IgD-negative memory B cell (primary cell): ENCODE data around the gene ILK. TPM values are rescaled to one million over a fixed set of nuclear protein-coding genes. Genes with fewer than 3 reads are reported as not detected.

ENCODE experiments used
- H3K27ac Mint-ChIP-seq, 3 donors: one replicate each; pipeline ENCODE4 v1.8.0; 2020 to 2022; ENCODE audit warnings: mild to moderate bottlenecking in 3 of 3, mixed read lengths in 3 of 3, moderate library complexity in 1 of 3
- H3K27me3 Mint-ChIP-seq: one replicate; pipeline ENCODE4 v1.8.0; 2021; ENCODE audit warnings: mixed read lengths
- H3K36me3 Mint-ChIP-seq: one replicate; pipeline ENCODE4 v1.8.0; 2020; ENCODE audit warnings: mild to moderate bottlenecking, mixed read lengths
- H3K4me1 Mint-ChIP-seq, 3 donors: one replicate each; pipeline ENCODE4 v1.8.0; 2020 to 2022; ENCODE audit warnings: mixed read lengths in 3 of 3, mild to moderate bottlenecking in 1 of 3
- H3K4me3 Mint-ChIP-seq, 4 donors: one replicate each; pipeline ENCODE4 v1.8.0; 2020 to 2022; ENCODE audit warnings: mild to moderate bottlenecking in 4 of 4, mixed read lengths in 4 of 4, moderate library complexity in 3 of 4
- H3K9me3 Mint-ChIP-seq, 3 donors: one replicate each; pipeline ENCODE4 v1.8.0; 2020 to 2021; ENCODE audit warnings: mixed read lengths in 3 of 3, mild to moderate bottlenecking in 1 of 3
- polyA plus RNA-seq: library from polyadenylated mRNA; unstranded; fragments of 300-500 nt; fragmentation: Illumina TruSeq; gene quantifications from one replicate; pipeline ENCODE4 v1.2.3, GENCODE V29; 2021

The ILK gene
- polyA plus RNA-seq, 1 donor from 2014 or later, result 80.5 TPM

- Mint-ChIP-seq H3K27ac (no peak overlapping the region), H3K4me3 (peak overlapping the region in 3 of 4 donors; percentile 46 to 76 (median 65)), H3K27me3 (peaks cover 13% of the 10 kb centered on the region), H3K9me3 (no peaks in the 10 kb centered on the region), H3K36me3 (no peaks in the 10 kb centered on the region), H3K4me1 (no peaks in the 10 kb centered on the region)
Observed at GRCh38 chr11:6656584-6656915, 53.0 kb downstream of the ILK start.

DNA sequence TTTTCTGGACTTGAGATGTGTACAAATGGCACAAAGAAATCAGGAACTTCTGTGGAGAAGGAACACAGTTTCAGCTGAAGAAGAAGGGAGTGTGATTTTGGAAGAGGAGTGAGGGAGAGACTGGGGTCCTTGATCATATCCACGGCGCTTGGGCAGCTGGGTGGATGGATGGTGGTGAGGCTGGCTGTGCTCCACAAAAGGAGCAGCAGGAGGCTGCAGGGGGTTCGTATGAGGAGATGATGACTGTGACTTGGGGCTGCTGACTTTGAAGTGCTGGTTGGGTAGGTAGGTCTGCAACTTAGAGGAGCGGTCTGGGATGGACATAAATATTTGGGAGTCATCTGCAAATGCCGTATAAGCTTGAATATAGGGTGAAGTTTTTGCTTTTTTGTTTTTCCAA is 53.4 kb downstream of the ILK start:
- Mint-ChIP-seq H3K4me3 (peak overlapping the region; percentile 38 to 69 (median 56)), H3K4me1 (no peaks in the 10 kb centered on the region), H3K27ac (no peak overlapping the region), H3K27me3 (peaks cover 13% of the 10 kb centered on the region), H3K9me3 (no peaks in the 10 kb centered on the region), H3K36me3 (no peaks in the 10 kb centered on the region)

DNA sequence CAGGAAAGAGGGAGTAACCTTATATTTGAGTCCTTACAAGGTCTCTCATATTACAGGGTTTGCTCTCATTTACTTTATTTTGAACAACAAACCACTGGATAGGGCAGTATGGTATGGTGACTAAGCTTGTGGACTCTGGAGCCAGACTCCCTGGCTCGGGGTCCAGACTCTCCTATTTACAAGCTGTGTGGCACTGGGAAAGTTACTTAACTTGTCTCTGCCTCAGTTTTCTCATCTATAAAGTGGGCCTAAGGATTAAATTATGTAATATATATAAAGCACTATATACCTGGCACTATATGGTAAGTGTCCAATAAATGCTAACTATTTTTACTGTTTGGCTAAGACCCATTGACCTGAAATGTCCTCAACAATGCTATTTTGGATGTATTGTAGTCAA is 53.8 kb downstream of the ILK start:
- Mint-ChIP-seq H3K27me3 (peaks cover 13% of the 10 kb centered on the region), H3K4me1 (no peaks in the 10 kb centered on the region), H3K36me3 (no peaks in the 10 kb centered on the region), H3K4me3 (peak overlapping the region in 3 of 4 donors; percentile 46 to 69 (median 51)), H3K9me3 (no peaks in the 10 kb centered on the region), H3K27ac (no peak overlapping the region)

DNA sequence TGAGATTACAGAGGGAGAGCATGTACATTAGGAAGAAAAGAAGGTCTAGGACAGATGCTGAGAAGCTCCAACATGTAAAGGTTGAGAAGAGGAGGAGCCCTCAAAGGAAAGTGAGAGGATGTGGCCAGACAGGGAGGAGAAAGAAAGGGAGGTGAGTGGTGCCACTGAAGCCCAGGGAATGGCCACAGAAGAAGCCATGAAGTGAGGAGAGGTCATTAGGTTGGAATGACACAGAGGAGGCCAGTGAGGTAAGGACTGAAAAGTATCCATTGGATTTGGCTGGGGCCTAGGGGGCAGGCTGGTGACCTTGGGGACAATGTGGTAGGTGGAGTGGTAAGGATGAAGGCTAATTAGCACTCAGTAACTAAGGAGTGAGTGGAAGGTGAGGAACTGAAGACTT is 55.1 kb downstream of the ILK start:
- Mint-ChIP-seq H3K9me3 (no peaks in the 10 kb centered on the region), H3K27me3 (peaks cover 13% of the 10 kb centered on the region), H3K4me3 (no peak overlapping the region), H3K36me3 (no peaks in the 10 kb centered on the region), H3K4me1 (no peaks in the 10 kb centered on the region), H3K27ac (no peak overlapping the region)

Other genes with a start within 250 kb of the ILK start
- 4.9 TPM for gene SMPD1, start 213.3 kb upstream of the ILK start, polyA plus RNA-seq
- gene APBB1, start 184.7 kb upstream of the ILK start, polyA plus RNA-seq, result 21.4 TPM
- 0.46 TPM for gene HPX, start 162.8 kb upstream of the ILK start, polyA plus RNA-seq
- 0.61 TPM for gene TRIM3, start 129.8 kb upstream of the ILK start, polyA plus RNA-seq
- gene ARFIP2, start 122.4 kb upstream of the ILK start, polyA plus RNA-seq, result 36.3 TPM
- 25.4 TPM for gene TIMM10B, start 122.3 kb upstream of the ILK start, polyA plus RNA-seq
- 1.9 TPM for gene DNHD1, start 106.5 kb upstream of the ILK start, polyA plus RNA-seq
- 26.6 TPM for gene RRP8, start 158 bp upstream of the ILK start, polyA plus RNA-seq
- gene TAF10, start 8.4 kb downstream of the ILK start, polyA plus RNA-seq, result 256 TPM
- gene TPP1, start 15.6 kb downstream of the ILK start, polyA plus RNA-seq, result 163 TPM
- 0.06 TPM for gene DCHS1, start 52.0 kb downstream of the ILK start, polyA plus RNA-seq
- 15.8 TPM for gene MRPL17, start 79.6 kb downstream of the ILK start, polyA plus RNA-seq
- not detected for gene OR2AG2, start 168.2 kb downstream of the ILK start, polyA plus RNA-seq
- not detected for gene OR2AG1, start 179.2 kb downstream of the ILK start, polyA plus RNA-seq
- not detected for gene OR6A2, start 195.9 kb downstream of the ILK start, polyA plus RNA-seq
- gene OR10A5, start 241.9 kb downstream of the ILK start, polyA plus RNA-seq, result not detected